Right cardiac atrium (tissue), 5 donors: ENCODE measurements around the gene SPIN3. TPM values are rescaled to one million over a fixed set of nuclear protein-coding genes. Genes with fewer than 3 reads are reported as not detected.
A peak's percentile ranks its signal among the peaks of the same experiment; 100 is the strongest.
"Not testable (repeated sequence)": the region's sequence is repeated elsewhere in the genome, so short reads cannot be mapped to it uniquely, and the experiment has no call there.

Experiments used
- ATAC-seq, 2 donors: fragments of 200-7000 bp; cut with Tn5 transposase; one replicate each; pipeline versions ENCODE4 v1.8.0 to v1.9.1; 2020; ENCODE audit warnings: moderate library complexity in 2 of 2, mild to moderate bottlenecking in 1 of 2
- DNase-seq, 3 donors: peaks; one replicate each; pipeline ENCODE4 v3.0.0-alpha.2; 2020
- H3K27ac ChIP-seq: one replicate; pipeline ENCODE4 v1.5.1; 2013; ENCODE audit warnings: mild to moderate bottlenecking, low read length, control low read depth, moderate library complexity
- H3K27me3 ChIP-seq: one replicate; pipeline ENCODE4 v1.6.1; 2013; ENCODE audit not compliant: control insufficient read depth, insufficient read depth
- H3K4me1 ChIP-seq: one replicate; pipeline ENCODE4 v1.6.1; 2013; ENCODE audit warnings: low read length; ENCODE audit not compliant: control insufficient read depth, insufficient read depth
- H3K4me3 ChIP-seq: one replicate; pipeline ENCODE4 v1.5.1; 2013; ENCODE audit warnings: low read length, control low read depth
- H3K9me3 ChIP-seq: one replicate; pipeline ENCODE4 v1.6.1; 2013; ENCODE audit warnings: low read length; ENCODE audit not compliant: control insufficient read depth
- WGBS: extraction: QIAGEN DNeasy Blood & Tissue Kit; methylation state at CpG from one replicate; pipeline ENCODE4 v1.1.7; 2013; 5-methylcytosine and 5-hydroxymethylcytosine counted together
- intact Hi-C, 4 donors: fragments of 100-400 bp; cut with DNase I; formaldehyde crosslinking; loops; one replicate each; pipeline versions ENCODE4 v1.11.0 to v1.14.0; 2022 to 2023
- long read RNA-seq, 4 donors: library from polyadenylated mRNA; unstranded; transcript quantifications; one replicate each; pipeline ENCODE4 v2.0.0, GENCODE V29; 2020 to 2021
- polyA plus RNA-seq: library from polyadenylated mRNA; stranded (reverse); fragments of 200-250 nt; gene quantifications from one replicate; pipeline ENCODE4 v1.2.3, GENCODE V29; 2013
- total RNA-seq, 4 donors: library from RNA; stranded (reverse); fragmentation: NEBNext Ultra II Directional; extraction: Animal tissue kit (Norgen Biotek cat#: 25700); gene quantifications; one replicate each; pipeline ENCODE4 v1.2.1, GENCODE V29; 2021
- donor health status: healthy with polysubstance abuse.
- donor health status: DM: no; HTN: yes; CAD: no.
- donor health status: DM: no; HTN: no; CAD: no.
- donor health status: DM: no; HTN: yes; CAD: no; lungs with severe emphysema.
- donor health status: DM: yes; HTN: yes; CAD: no.

SPIN3 gene
- total RNA-seq: 1 to 10 TPM; 5.7 to 8.8 (median 6.2) TPM
- polyA plus RNA-seq: 4.4 TPM
- long read RNA-seq, donor 1, full-length matches to known transcripts: 8 of 8 reads
- long read RNA-seq, donor 1, partial matches to known transcripts: 0 of 8 reads
- long read RNA-seq, donor 1, other reads (novel, unspliced or antisense): 0 of 8 reads
- long read RNA-seq, donor 2, full-length matches to known transcripts: 6 of 6 reads
- long read RNA-seq, donor 2, partial matches to known transcripts: 0 of 6 reads
- long read RNA-seq, donor 2, other reads (novel, unspliced or antisense): 0 of 6 reads
- long read RNA-seq, donor 3, full-length matches to known transcripts: 16 of 16 reads
- long read RNA-seq, donor 3, partial matches to known transcripts: 0 of 16 reads
- long read RNA-seq, donor 3, other reads (novel, unspliced or antisense): 0 of 16 reads
- long read RNA-seq, donor 4, full-length matches to known transcripts: 6 of 7 reads
- long read RNA-seq, donor 4, partial matches to known transcripts: 0 of 7 reads
- long read RNA-seq, donor 4, other reads (novel, unspliced or antisense): 1 of 7 reads

GRCh38 chrX:56995271-56995994 is at the start of gene SPIN3:
Gene SPIN3 (minus strand): TSS chrX:56995541. CDS start chrX:56994947, 594 bp downstream.
- peak; percentile 87 to 93 (median 93) for DNase-seq
- Histone ChIP-seq H3K27ac (peak within 1 kb of the TSS; percentile 72), H3K9me3 (no peaks in the 10 kb centered on the region), H3K4me1 (no peaks in the 10 kb centered on the region), H3K4me3 (peak within 1 kb of the TSS; percentile 77), H3K27me3 (no peaks in the 10 kb centered on the region)
- peak; percentile 99 for ATAC-seq
- intact Hi-C loops: no loop called here
- under 1% methylated on average over 38 of the region's 39 CpGs for WGBS

- intact Hi-C loops: no loop called here
- Histone ChIP-seq H3K27ac (no peak overlapping the region), H3K4me3 (no peak overlapping the region), H3K27me3 (no peaks in the 10 kb centered on the region), H3K9me3 (no peaks in the 10 kb centered on the region), H3K4me1 (no peaks in the 10 kb centered on the region)
- no peak for DNase-seq
- WGBS: 68% methylated on average over 3 of the region's 3 CpGs
- ATAC-seq: no peak
Observed at GRCh38 chrX:57044245-57044644, 48.9 kb upstream of the SPIN3 start.

- H3K4me3 ChIP-seq, H3K27me3 ChIP-seq, H3K9me3 ChIP-seq, ATAC-seq, H3K27ac ChIP-seq, intact Hi-C loops, H3K4me1 ChIP-seq: not testable (repeated sequence)
- 89% methylated on average over 7 of the region's 7 CpGs for WGBS
- peak in 1 of 3 donors; percentile 13 for DNase-seq
Observed at GRCh38 chrX:57037265-57037664, 41.9 kb upstream of the SPIN3 start.

- no peaks in the 10 kb centered on the region for H3K27me3 ChIP-seq
- ATAC-seq: peak; percentile 40 to 44
- no peaks in the 10 kb centered on the region for H3K9me3 ChIP-seq
- DNase-seq: peak; percentile 8 to 48 (median 45)
- intact Hi-C loops: no loop called here
- peak overlapping the region; percentile 77 for H3K4me3 ChIP-seq
- no peaks in the 10 kb centered on the region for H3K4me1 ChIP-seq
- 7% methylated on average over 26 of the region's 26 CpGs for WGBS
- peak overlapping the region; percentile 72 for H3K27ac ChIP-seq
Observed at GRCh38 chrX:56994375-56995270, 718 bp downstream of the SPIN3 start.

- intact Hi-C loops: no loop called here
- DNase-seq: no peak
- Histone ChIP-seq H3K27me3 (no peaks in the 10 kb centered on the region), H3K27ac (no peak overlapping the region), H3K9me3 (no peaks in the 10 kb centered on the region), H3K4me1 (no peaks in the 10 kb centered on the region), H3K4me3 (no peak overlapping the region)
- ATAC-seq: no peak
- 100% methylated on average over 1 of the region's 1 CpG for WGBS
Observed at GRCh38 chrX:56987741-56988140, 7.6 kb downstream of the SPIN3 start.

GRCh38 chrX:56986138-56986537 is 9.2 kb downstream of the SPIN3 start:
- no peak overlapping the region for H3K4me3 ChIP-seq
- DNase-seq (no peak), ATAC-seq (no peak)
- intact Hi-C loops: no loop called here
- H3K27me3 ChIP-seq: no peaks in the 10 kb centered on the region
- no peaks in the 10 kb centered on the region for H3K9me3 ChIP-seq
- no peaks in the 10 kb centered on the region for H3K4me1 ChIP-seq
- no peak overlapping the region for H3K27ac ChIP-seq
- 94% methylated on average over 1 of the region's 1 CpG for WGBS

- WGBS: 40% methylated on average over 1 of the region's 1 CpG
- H3K27me3 ChIP-seq: no peaks in the 10 kb centered on the region
- intact Hi-C loops: no loop called here
- H3K4me3 ChIP-seq: no peak overlapping the region
- no peak overlapping the region for H3K27ac ChIP-seq
- no peaks in the 10 kb centered on the region for H3K4me1 ChIP-seq
- peak in 1 of 2 donors; percentile 53 for ATAC-seq
- H3K9me3 ChIP-seq: no peaks in the 10 kb centered on the region
- no peak for DNase-seq
Observed at GRCh38 chrX:56978172-56978571, 17.2 kb downstream of the SPIN3 start.

GRCh38 chrX:56975611-56976010 is 19.7 kb downstream of the SPIN3 start:
- H3K4me1 ChIP-seq: no peaks in the 10 kb centered on the region
- H3K27ac ChIP-seq: no peak overlapping the region
- ATAC-seq (no peak), DNase-seq (peak in 1 of 3 donors; percentile 9)
- H3K9me3 ChIP-seq: no peaks in the 10 kb centered on the region
- H3K27me3 ChIP-seq: no peaks in the 10 kb centered on the region
- intact Hi-C loops: no loop called here
- 48% methylated on average over 2 of the region's 2 CpGs for WGBS
- H3K4me3 ChIP-seq: no peak overlapping the region

GRCh38 chrX:56974408-56974807 is 20.9 kb downstream of the SPIN3 start:
- WGBS: 88% methylated on average over 3 of the region's 3 CpGs

GRCh38 chrX:56969559-56969958 is 25.8 kb downstream of the SPIN3 start:
- intact Hi-C loops: no loop called here
- no peak for ATAC-seq
- no peak overlapping the region for H3K27ac ChIP-seq

More at GRCh38 chrX:56974408-56974807, 20.9 kb downstream of the SPIN3 start:
- no peak for ATAC-seq
- no peaks in the 10 kb centered on the region for H3K9me3 ChIP-seq
- intact Hi-C loops: no loop called here
- no peaks in the 10 kb centered on the region for H3K27me3 ChIP-seq
- H3K27ac ChIP-seq: no peak overlapping the region
- no peak for DNase-seq
- H3K4me3 ChIP-seq: no peak overlapping the region
- H3K4me1 ChIP-seq: no peaks in the 10 kb centered on the region

More at GRCh38 chrX:56969559-56969958, 25.8 kb downstream of the SPIN3 start:
- H3K4me1 ChIP-seq: no peaks in the 10 kb centered on the region
- H3K9me3 ChIP-seq: no peaks in the 10 kb centered on the region
- H3K27me3 ChIP-seq: no peaks in the 10 kb centered on the region
- no peak for DNase-seq
- no peak overlapping the region for H3K4me3 ChIP-seq
